Measurements from ENCODE around the gene IL36RN. TPM values are rescaled to one million over a fixed set of nuclear protein-coding genes. Genes with fewer than 3 reads are reported as not detected.

Gene IL36RN
- total RNA-seq (2022): 0.19 TPM in 1 of 2 replicates, not detected in the other
- Bru-seq, nascent RNA: percentile 14 among the genes with signal in this experiment
- BruChase-seq, experiment 1, labeled RNA remaining after a 2-hour chase: percentile 10 among the genes with signal in this experiment
- percentile 18 among the genes with signal in this experiment for BruChase-seq, experiment 2, labeled RNA remaining after a 6-hour chase
- long read RNA-seq: 0 reads

GRCh38 chr2:113058998-113059960 lies at the start of gene IL36RN:
TSS of gene IL36RN (plus strand) at chr2:113059198. CDS start at chr2:113059439, 241 bp downstream.
- CTCF ChIA-PET: no interaction called here
- Histone ChIP-seq H3K4me3 (ENCODE audit: low read depth, low read length) (no peak within 1 kb of the TSS), H3K27me3 (replicated peaks; ENCODE audit: control insufficient read depth, insufficient read depth, low read length) (no peaks in the 10 kb centered on the region), H3K36me3 (ENCODE audit: control insufficient read depth, insufficient read depth, low read length) (no peaks in the 10 kb centered on the region), H3K9me3 (peaks cover 17% of the 10 kb centered on the region; the same call in 1 of the 2 replicates), H3K4me1 (peaks cover 9% of the 10 kb centered on the region)
- peak within 1 kb of the TSS; percentile 2 for H3K4me3 Mint-ChIP-seq (ENCODE audit: unreplicated experiment)
- TF ChIP-seq CTCF (IDR thresholded peaks at IDR 0.05; ENCODE audit: insufficient read depth in 1 of 2, low read depth in 1 of 2, low read length in 1 of 2, severe bottlenecking in 1 of 2, unreplicated experiment in 1 of 2): no peak
- intact Hi-C loops (cut with micrococcal nuclease; ENCODE audit: unreplicated experiment): no loop called here
- BruUV-seq (replicated peaks): no TSS peak
- POLR2A ChIA-PET: no interaction called here
- DNase-seq: no peak
- H3K9me3 Mint-ChIP-seq (ENCODE audit: unreplicated experiment): peaks cover 26% of the 10 kb centered on the region
- peaks cover 7% of the 10 kb centered on the region for H3K4me1 Mint-ChIP-seq (ENCODE audit: low read depth, unreplicated experiment)
- H3K27ac Mint-ChIP-seq (ENCODE audit: unreplicated experiment): no peak within 1 kb of the TSS
- H3K27me3 Mint-ChIP-seq (ENCODE audit: insufficient read depth, unreplicated experiment): no peaks in the 10 kb centered on the region
- H3K36me3 Mint-ChIP-seq (ENCODE audit: insufficient read depth, unreplicated experiment): no peaks in the 10 kb centered on the region

- H3K36me3 ChIP-seq (ENCODE audit: control insufficient read depth, insufficient read depth, low read length): no peaks in the 10 kb centered on the region
- Mint-ChIP-seq H3K27me3 (ENCODE audit: insufficient read depth, unreplicated experiment) (peaks cover 15% of the 10 kb centered on the region), H3K4me1 (ENCODE audit: low read depth, unreplicated experiment) (no peaks in the 10 kb centered on the region), H3K36me3 (ENCODE audit: insufficient read depth, unreplicated experiment) (no peaks in the 10 kb centered on the region), H3K27ac (ENCODE audit: unreplicated experiment) (no peak overlapping the region), H3K4me3 (ENCODE audit: unreplicated experiment) (no peak overlapping the region), H3K9me3 (ENCODE audit: unreplicated experiment) (no peaks in the 10 kb centered on the region)
- no peak overlapping the region for H3K4me3 ChIP-seq (ENCODE audit: low read depth, low read length)
- intact Hi-C loops (cut with micrococcal nuclease; ENCODE audit: unreplicated experiment): no loop called here
- DNase-seq: no peak
- TF ChIP-seq CTCF (IDR thresholded peaks at IDR 0.05; ENCODE audit: insufficient read depth in 1 of 2, low read depth in 1 of 2, low read length in 1 of 2, severe bottlenecking in 1 of 2, unreplicated experiment in 1 of 2): no peak
- CTCF ChIA-PET: no interaction called here
- POLR2A ChIA-PET: no interaction called here
- BruUV-seq (replicated peaks): no TSS peak
- no peaks in the 10 kb centered on the region for H3K4me1 ChIP-seq
- no peaks in the 10 kb centered on the region for H3K27me3 ChIP-seq (replicated peaks; ENCODE audit: control insufficient read depth, insufficient read depth, low read length)
- H3K9me3 ChIP-seq: no peaks in the 10 kb centered on the region
Measured at GRCh38 chr2:113009622-113010021, 49.4 kb upstream of the IL36RN start.

GRCh38 chr2:113010088-113010487 lies 48.9 kb upstream of the IL36RN start:
- Histone ChIP-seq H3K27me3 (replicated peaks; ENCODE audit: control insufficient read depth, insufficient read depth, low read length) (no peaks in the 10 kb centered on the region), H3K36me3 (ENCODE audit: control insufficient read depth, insufficient read depth, low read length) (no peaks in the 10 kb centered on the region), H3K4me3 (ENCODE audit: low read depth, low read length) (no peak overlapping the region), H3K4me1 (no peaks in the 10 kb centered on the region), H3K9me3 (no peaks in the 10 kb centered on the region)
- CTCF ChIA-PET: no interaction called here
- TF ChIP-seq CTCF (IDR thresholded peaks at IDR 0.05; ENCODE audit: insufficient read depth in 1 of 2, low read depth in 1 of 2, low read length in 1 of 2, severe bottlenecking in 1 of 2, unreplicated experiment in 1 of 2): no peak
- H3K27me3 Mint-ChIP-seq (ENCODE audit: insufficient read depth, unreplicated experiment): peaks cover 15% of the 10 kb centered on the region
- H3K36me3 Mint-ChIP-seq (ENCODE audit: insufficient read depth, unreplicated experiment): no peaks in the 10 kb centered on the region
- no peak for DNase-seq
- BruUV-seq (replicated peaks): no TSS peak
- intact Hi-C loops (cut with micrococcal nuclease; ENCODE audit: unreplicated experiment): no loop called here
- H3K9me3 Mint-ChIP-seq (ENCODE audit: unreplicated experiment): no peaks in the 10 kb centered on the region
- H3K4me3 Mint-ChIP-seq (ENCODE audit: unreplicated experiment): no peak overlapping the region
- no peak overlapping the region for H3K27ac Mint-ChIP-seq (ENCODE audit: unreplicated experiment)
- H3K4me1 Mint-ChIP-seq (ENCODE audit: low read depth, unreplicated experiment): no peaks in the 10 kb centered on the region
- POLR2A ChIA-PET: no interaction called here

Measured in Caco-2 (cell line).